Ascending aorta (tissue), 2 donors: ENCODE data around the gene S100PBP. TPM values are rescaled to one million over a fixed set of nuclear protein-coding genes. Genes with fewer than 3 reads are reported as not detected.
"Not testable (repeated sequence)": the region's sequence is repeated elsewhere in the genome, so short reads cannot be mapped to it uniquely, and the experiment has no call there.

Experiments used
- DNase-seq, 2 donors: peaks; one replicate each; pipeline ENCODE4 v3.0.0-alpha.2; 2019; ENCODE audit warnings: low spot score in 2 of 2
- H3K27ac ChIP-seq, 2 donors: fragments of 200-600 bp; sonication (generic); one replicate each; pipeline ENCODE4 v1.5.1; 2016 to 2017; ENCODE audit warnings: mild to moderate bottlenecking in 1 of 2
- H3K27me3 ChIP-seq: fragments of 200-600 bp; sonication (generic); one replicate; pipeline ENCODE4 v1.5.1; 2017
- H3K36me3 ChIP-seq, 2 donors: fragments of 200-600 bp; sonication (generic); one replicate each; pipeline ENCODE4 v1.5.1; 2016
- H3K4me1 ChIP-seq, 2 donors: fragments of 200-600 bp; sonication (generic); one replicate each; pipeline ENCODE4 v1.5.1; 2016 to 2017; ENCODE audit warnings: mild to moderate bottlenecking in 1 of 2
- H3K4me3 ChIP-seq, 2 donors: fragments of 200-600 bp; sonication (generic); one replicate each; pipeline ENCODE4 v1.5.1; 2016 to 2017; ENCODE audit warnings: mild to moderate bottlenecking in 1 of 2
- H3K9me3 ChIP-seq, 2 donors: fragments of 200-600 bp; sonication (generic); one replicate each; pipeline ENCODE4 v1.5.1; 2016
- intact Hi-C: fragments of 100-400 bp; cut with DNase I; formaldehyde crosslinking; loops from one replicate; pipeline ENCODE4 v1.15.1; 2023
- total RNA-seq: library from RNA; depleted of rRNA; stranded (reverse); fragments of >200 nt; gene quantifications from one replicate; pipeline ENCODE4 v1.1.0, GENCODE V29; 2016
- TF ChIP-seq, protein P1 (sequence below), 3 experiments: fragments of 200-600 bp in 2 of 3; fragments of 450-650 bp in 1 of 3; sonication (generic) in 2 of 3; IDR thresholded peaks; one replicate each; pipeline ENCODE4 v1.5.1; 2016 to 2019; ENCODE audit warnings: antibody characterized with exemption in 3 of 3, mild to moderate bottlenecking in 1 of 3, moderate library complexity in 1 of 3

Gene S100PBP
- total RNA-seq, 1 donor from 2014 or later = 1.6 TPM

DNA sequence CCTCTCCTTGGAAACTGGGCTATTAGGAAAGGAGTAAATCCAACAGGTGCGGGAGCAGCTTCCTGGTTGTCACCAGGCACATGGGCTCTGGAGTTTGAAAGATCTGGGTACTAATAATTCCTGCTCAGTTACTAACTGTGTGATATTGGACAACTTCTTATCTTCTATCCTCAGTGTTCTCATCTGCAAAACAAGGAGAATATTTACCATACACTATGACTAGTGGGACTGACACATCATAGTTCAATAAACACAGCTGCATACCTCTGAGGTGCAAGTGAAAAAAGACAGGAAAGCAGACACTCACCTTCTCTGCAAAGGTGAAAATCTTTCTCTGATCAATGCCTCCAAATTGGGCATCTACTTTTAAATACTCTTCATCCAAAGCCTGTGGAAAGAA is 20.0 kb upstream of the S100PBP start:
- TF ChIP-seq, protein P1, sequence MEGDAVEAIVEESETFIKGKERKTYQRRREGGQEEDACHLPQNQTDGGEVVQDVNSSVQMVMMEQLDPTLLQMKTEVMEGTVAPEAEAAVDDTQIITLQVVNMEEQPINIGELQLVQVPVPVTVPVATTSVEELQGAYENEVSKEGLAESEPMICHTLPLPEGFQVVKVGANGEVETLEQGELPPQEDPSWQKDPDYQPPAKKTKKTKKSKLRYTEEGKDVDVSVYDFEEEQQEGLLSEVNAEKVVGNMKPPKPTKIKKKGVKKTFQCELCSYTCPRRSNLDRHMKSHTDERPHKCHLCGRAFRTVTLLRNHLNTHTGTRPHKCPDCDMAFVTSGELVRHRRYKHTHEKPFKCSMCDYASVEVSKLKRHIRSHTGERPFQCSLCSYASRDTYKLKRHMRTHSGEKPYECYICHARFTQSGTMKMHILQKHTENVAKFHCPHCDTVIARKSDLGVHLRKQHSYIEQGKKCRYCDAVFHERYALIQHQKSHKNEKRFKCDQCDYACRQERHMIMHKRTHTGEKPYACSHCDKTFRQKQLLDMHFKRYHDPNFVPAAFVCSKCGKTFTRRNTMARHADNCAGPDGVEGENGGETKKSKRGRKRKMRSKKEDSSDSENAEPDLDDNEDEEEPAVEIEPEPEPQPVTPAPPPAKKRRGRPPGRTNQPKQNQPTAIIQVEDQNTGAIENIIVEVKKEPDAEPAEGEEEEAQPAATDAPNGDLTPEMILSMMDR (IDR thresholded peaks at IDR 0.05) = no peak
- H3K36me3 ChIP-seq = peaks cover 25 to 76% of the 10 kb centered on the region in 2 donors
- H3K9me3 ChIP-seq = no peaks in the 10 kb centered on the region
- intact Hi-C loops = no loop called here
- no peak overlapping the region for H3K27ac ChIP-seq
- H3K4me1 ChIP-seq = no peaks in the 10 kb centered on the region
- no peaks in the 10 kb centered on the region for H3K27me3 ChIP-seq
- H3K4me3 ChIP-seq = no peak overlapping the region
- DNase-seq = no peak

DNA sequence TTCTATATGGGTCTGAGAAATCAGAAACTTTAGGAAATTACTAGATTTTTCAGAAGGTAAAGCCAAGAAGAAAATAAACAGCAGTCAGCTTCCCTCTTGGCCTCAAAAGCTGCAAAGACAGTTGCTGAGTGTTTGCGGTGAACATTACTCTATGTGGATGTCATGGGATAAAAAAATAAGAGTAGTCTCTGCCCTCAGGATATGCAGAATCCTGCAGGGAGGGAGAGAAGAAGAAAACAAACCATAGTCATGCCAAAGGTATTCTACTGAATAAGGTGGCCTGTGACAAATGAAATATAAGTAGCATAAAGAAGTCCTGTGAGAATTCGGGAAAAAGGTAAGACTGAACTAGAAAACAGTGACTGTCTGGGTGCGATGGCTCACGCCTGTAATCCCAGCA is 19.3 kb upstream of the S100PBP start:
- H3K27ac ChIP-seq = no peak overlapping the region
- H3K27me3 ChIP-seq = no peaks in the 10 kb centered on the region
- H3K4me3 ChIP-seq = no peak overlapping the region
- no peak for DNase-seq
- no peaks in the 10 kb centered on the region for H3K9me3 ChIP-seq
- H3K36me3 ChIP-seq = peaks cover 28 to 74% of the 10 kb centered on the region in 2 donors
- TF ChIP-seq, protein P1 (IDR thresholded peaks at IDR 0.05) = no peak
- no peaks in the 10 kb centered on the region for H3K4me1 ChIP-seq
- intact Hi-C loops = no loop called here

DNA sequence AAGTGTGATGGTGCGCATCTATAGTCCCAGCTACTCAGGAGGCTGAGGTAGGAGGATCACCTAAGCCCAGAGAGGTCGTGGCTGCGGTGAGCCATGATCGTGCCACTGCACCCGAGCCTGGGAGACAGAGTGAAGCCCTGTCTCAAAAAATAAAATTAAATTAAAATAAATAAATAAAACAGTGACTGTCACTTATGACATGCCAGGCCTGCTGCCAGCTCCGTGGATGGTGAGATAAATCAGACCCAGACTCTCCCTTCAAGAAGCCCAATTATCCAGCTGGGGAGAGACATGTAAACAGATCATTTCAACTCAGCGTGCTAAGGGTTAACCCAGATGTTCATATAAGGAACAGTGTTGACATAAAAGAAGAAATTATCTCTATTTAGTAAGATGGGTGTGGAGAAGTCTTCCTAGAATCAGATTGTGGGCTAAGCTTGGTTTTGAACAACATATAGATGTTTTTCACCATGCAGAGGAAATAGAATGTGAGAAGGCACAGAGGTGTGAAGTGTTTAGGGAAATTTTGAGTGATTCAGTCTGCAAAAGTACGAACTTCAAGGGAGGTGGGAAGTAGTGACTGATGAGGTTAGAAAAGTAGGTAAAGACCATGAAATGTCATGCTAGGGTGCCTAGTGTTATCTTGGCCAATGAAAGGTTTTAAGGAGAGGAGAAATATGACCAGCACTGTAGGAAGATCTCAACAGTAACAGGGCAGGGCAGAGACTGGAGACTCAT is 18.6 kb upstream of the S100PBP start:
- DNase-seq = no peak
- no peak overlapping the region for H3K27ac ChIP-seq
- peaks cover 29 to 70% of the 10 kb centered on the region in 2 donors for H3K36me3 ChIP-seq
- H3K4me1 ChIP-seq = no peaks in the 10 kb centered on the region
- no peaks in the 10 kb centered on the region for H3K27me3 ChIP-seq
- TF ChIP-seq, protein P1 (IDR thresholded peaks at IDR 0.05) = no peak
- H3K9me3 ChIP-seq = no peaks in the 10 kb centered on the region
- no peak overlapping the region for H3K4me3 ChIP-seq
- intact Hi-C loops = no loop called here

DNA sequence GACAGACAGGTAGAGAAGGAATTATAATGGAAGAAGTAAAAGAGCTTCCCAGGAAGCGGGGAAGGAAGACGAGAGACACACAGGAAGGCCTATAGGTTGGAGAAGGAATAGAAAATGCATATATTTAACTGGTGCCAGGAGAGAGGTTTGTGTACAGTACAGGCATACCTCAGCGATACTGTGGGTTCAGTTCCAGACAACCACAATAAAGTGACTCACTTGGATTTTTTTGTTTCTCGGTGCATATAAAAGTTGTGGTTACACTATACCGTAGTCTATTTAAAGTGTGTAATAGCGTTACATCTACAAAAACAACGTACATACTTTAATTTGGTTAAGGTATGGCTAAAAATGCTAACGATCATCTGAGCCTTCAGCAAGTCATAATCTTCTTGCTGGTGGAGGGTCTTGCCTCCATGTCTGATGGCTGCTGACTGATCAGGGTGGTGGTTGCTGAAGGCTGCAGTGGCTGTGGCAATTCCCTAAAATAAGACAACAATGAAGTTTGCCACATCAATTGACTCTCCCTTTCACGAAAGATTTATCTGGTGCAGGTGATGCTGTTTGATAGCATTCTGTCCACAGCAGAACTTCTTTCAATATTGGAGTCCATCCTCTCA is 16.2 kb upstream of the S100PBP start:
- Histone ChIP-seq H3K9me3 (no peaks in the 10 kb centered on the region), H3K27me3 (no peaks in the 10 kb centered on the region), H3K4me1 (no peaks in the 10 kb centered on the region), H3K36me3 (peaks cover 33 to 65% of the 10 kb centered on the region in 2 donors), H3K4me3 (no peak overlapping the region), H3K27ac (no peak overlapping the region)
- intact Hi-C loops = no loop called here
- TF ChIP-seq, protein P1 (IDR thresholded peaks at IDR 0.05) = no peak
- no peak for DNase-seq

DNA sequence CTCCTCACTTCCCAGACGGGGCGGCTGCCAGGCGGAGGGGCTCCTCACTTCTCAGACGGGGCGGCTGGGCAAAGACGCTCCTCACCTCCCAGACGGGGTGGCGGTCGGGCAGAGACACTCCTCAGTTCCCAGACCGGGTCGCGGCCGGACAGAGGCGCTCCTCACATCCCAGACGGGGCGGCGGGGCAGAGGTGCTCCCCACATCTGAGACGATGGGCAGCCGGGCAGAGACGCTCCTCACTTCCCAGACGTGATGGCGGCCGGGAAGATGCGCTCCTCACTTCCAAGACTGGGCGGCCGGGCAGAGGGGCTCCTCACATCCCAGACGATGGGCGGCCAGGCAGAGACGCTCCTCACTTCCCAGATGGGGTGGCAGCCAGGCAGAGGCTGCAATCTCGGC is 13.0 kb upstream of the S100PBP start:
- DNase-seq, H3K9me3 ChIP-seq, H3K27me3 ChIP-seq, intact Hi-C loops, H3K27ac ChIP-seq, H3K4me3 ChIP-seq, H3K4me1 ChIP-seq: not testable (repeated sequence)
- peaks cover 47 to 72% of the 10 kb centered on the region in 2 donors for H3K36me3 ChIP-seq

DNA sequence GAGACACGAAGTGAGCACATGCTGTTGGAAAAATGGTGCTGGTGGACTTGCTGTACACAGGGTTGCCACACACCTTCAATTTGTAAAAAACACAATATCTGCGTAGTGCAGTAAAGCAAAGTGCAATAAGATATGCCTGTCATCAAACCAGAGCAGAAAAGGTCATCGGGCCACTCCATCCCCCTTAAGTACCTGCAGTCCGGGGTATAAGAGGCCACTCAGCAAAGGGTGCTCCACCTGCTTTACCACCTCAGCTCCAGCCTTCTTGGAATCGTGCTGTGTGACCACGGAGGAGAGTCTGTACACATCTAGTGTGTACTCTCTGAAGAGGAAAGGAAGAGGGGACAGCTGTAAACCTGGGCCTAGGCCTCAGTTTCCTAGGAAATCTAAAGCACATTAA is 11.2 kb upstream of the S100PBP start:
- TF ChIP-seq, protein P1 (IDR thresholded peaks at IDR 0.05) = no peak
- Histone ChIP-seq H3K9me3 (no peaks in the 10 kb centered on the region), H3K4me3 (no peak overlapping the region), H3K27ac (no peak overlapping the region), H3K36me3 (peaks cover 53 to 71% of the 10 kb centered on the region in 2 donors), H3K27me3 (no peaks in the 10 kb centered on the region), H3K4me1 (no peaks in the 10 kb centered on the region)
- intact Hi-C loops = no loop called here
- DNase-seq = no peak
